HL-60 (cell line): ENCODE results near the gene PBX3.

ENCODE experiments used
- DNase-seq, 2 experiments: peaks; one replicate each; pipeline ENCODE4 v3.0.0-alpha.2; 2010 to 2020; ENCODE audit warnings: low read depth in 1 of 2, low spot score in 1 of 2
- H3K27ac ChIP-seq: fragments of 250-450 bp; sonication (Bioruptor Pico); replicated peaks from 2 replicates; pipeline ENCODE4 v1.5.1; 2020; ENCODE audit warnings: mild to moderate bottlenecking, moderate library complexity
- H3K27me3 ChIP-seq: fragments of 250-450 bp; sonication (Bioruptor Pico); 2 replicates; pipeline ENCODE4 v1.5.1; 2021; ENCODE audit warnings: mild to moderate bottlenecking, moderate library complexity; ENCODE audit not compliant: insufficient read depth, poor library complexity, severe bottlenecking
- H3K4me3 ChIP-seq: replicated peaks from 2 replicates; pipeline ENCODE4 v1.5.1; 2011; ENCODE audit warnings: mild to moderate bottlenecking, control low read depth, low read length; ENCODE audit not compliant: insufficient read depth
- CTCF ChIP-seq: IDR thresholded peaks from one replicate; pipeline ENCODE4 v1.5.1; 2011; ENCODE audit warnings: low read length, control low read depth, inconsistent platforms; ENCODE audit not compliant: insufficient read depth
- GABPA ChIP-seq: IDR thresholded peaks from 2 replicates; pipeline ENCODE4 v1.6.1; 2012; ENCODE audit warnings: low read depth
- POLR2AphosphoS5 ChIP-seq: IDR thresholded peaks from 2 replicates; pipeline ENCODE4 v1.6.1; 2012; ENCODE audit warnings: low read depth
- REST ChIP-seq: IDR thresholded peaks from 2 replicates; pipeline ENCODE4 v1.6.1; 2012; ENCODE audit warnings: low read depth; ENCODE audit not compliant: insufficient replicate concordance
- SPI1 ChIP-seq: IDR thresholded peaks from 2 replicates; pipeline ENCODE4 v1.6.1; 2012; ENCODE audit warnings: low read depth, mild to moderate bottlenecking, borderline replicate concordance

PBX3 gene

GRCh38 chr9:125914411-125914810, 167.2 kb downstream of the PBX3 start:
- no peak overlapping the region for H3K27ac ChIP-seq
- no peak for DNase-seq
- no peaks in the 10 kb centered on the region for H3K27me3 ChIP-seq
- TF ChIP-seq GABPA (no peak), CTCF (no peak), POLR2AphosphoS5 (no peak), REST (no peak), SPI1 (no peak)
- H3K4me3 ChIP-seq, result no peak overlapping the region

GRCh38 chr9:125915606-125916005, 168.4 kb downstream of the PBX3 start:
- no peak for DNase-seq

GRCh38 chr9:125919565-125919964, 172.4 kb downstream of the PBX3 start:
- Histone ChIP-seq H3K4me3 (no peak overlapping the region), H3K27ac (no peak overlapping the region), H3K27me3 (no peaks in the 10 kb centered on the region)
- no peak for TF ChIP-seq GABPA
- no peak for TF ChIP-seq SPI1
- no peak for TF ChIP-seq POLR2AphosphoS5
- TF ChIP-seq CTCF, result no peak
- no peak for TF ChIP-seq REST
- DNase-seq, result no peak

More at GRCh38 chr9:125915606-125916005, 168.4 kb downstream of the PBX3 start:
- Histone ChIP-seq H3K27me3 (no peaks in the 10 kb centered on the region), H3K27ac (no peak overlapping the region), H3K4me3 (no peak overlapping the region)
- TF ChIP-seq POLR2AphosphoS5 (no peak), GABPA (no peak), SPI1 (no peak), REST (no peak), CTCF (no peak)
